ENCODE measurements around the gene NAE1.
A peak's percentile ranks its signal among the peaks of the same experiment; 100 is the strongest.
"Not testable (repeated sequence)": the region's sequence is repeated elsewhere in the genome, so short reads cannot be mapped to it uniquely, and the experiment has no call there.

Gene NAE1

GRCh38 chr16:66830422-66831404, at the start of gene NAE1:
TSS of gene NAE1 (minus strand) at chr16:66830976. CDS start at chr16:66830899, 77 bp downstream.
- DNase-seq = peak; percentile 85

DNA sequence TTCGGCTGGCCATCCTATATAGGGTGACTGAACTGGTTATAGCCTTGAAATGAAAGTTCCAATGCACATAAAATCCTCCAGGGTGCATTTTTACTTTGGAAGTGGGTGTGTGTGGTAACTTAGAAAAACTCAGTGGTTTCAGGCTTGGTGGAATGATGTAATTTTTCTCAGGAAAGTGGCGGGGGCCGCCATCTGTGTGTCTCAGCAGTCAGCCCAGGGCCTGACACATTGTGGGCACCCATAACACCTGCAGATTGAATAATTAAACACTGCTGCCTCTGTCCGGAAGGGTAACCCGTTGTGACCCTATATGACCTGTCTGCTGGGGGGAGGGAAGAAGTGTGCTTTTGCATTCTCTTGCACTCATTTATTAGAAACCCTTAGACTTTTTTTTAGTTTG, 47.3 kb upstream of the NAE1 start:
- no peak for DNase-seq

GRCh38 chr16:66874079-66874775, 43.5 kb upstream of the NAE1 start:
- no peak for DNase-seq

DNA sequence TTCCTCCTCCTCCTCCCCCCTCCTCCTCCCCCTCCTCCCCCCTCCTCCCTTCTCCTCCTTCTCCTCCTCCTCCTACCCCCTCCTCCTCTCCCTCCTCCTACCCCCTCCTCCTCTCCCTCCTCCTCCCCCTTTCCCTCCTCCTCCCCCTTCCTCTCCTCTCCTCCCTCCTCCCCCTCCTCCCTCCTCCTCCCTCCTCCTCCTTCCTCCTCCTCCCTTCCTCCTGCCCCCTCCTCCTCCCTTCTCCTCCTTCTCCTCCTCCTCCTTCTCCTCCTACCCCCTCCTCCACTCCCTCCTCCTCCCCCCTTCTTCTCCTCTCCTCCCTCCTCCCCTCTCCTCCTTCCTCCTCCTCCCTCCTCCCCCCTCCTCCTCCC, 42.9 kb upstream of the NAE1 start:
- DNase-seq = no peak

DNA sequence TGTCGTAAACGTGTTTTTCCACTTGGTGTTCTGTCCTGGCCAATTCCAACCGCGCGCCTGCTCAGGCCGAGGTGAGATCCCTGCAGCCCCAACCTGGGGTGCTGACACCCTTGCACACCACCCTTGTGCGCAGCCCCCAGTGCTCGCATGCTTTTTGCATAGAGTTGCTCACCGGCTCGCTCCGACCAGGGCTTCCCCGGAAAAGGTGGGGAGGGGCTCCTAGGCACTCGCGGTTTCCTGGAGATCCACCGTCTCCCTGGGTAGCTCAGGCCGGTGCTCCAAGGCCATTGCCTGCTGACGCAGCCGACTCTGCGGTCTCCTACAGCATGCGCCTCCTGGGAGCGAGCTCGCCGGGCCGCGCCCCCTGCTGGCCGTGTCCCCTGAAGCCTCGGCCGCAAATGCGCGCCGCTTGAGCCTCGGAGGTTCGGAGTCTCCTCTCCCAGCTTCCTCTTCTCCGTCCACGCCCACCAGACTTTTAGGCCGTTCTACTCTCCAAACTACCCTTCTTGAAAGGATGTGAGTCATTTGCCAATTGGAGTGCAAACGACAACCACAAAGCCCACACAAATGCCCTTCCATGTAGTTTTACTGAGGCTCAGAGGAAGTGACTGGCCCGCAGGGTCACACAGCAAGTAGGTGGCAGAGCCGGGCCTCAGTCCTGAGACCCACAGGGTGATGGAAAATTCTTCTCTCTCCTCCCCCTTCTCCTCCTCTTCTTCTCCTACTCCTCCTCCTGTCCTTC, 42.3 kb upstream of the NAE1 start:
- DNase-seq = peak; percentile 90

DNA sequence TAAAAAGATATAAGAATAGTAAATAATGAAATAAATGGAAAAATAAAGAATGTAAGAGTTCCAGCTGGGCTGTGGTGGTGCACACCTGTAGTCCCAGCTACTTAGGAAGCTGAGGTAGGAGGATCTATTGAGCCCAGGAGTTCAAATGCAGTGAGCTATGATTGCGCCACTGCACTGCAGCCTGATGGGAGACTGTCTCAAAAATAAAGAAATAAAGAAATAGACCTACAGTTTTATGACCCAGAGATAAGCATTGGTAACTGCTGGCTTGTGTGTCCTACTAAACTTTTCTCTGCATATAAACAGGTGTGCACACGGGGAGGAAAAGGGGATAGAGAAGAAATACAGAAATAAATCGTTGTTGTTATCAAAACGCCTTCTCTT, 41.8 kb upstream of the NAE1 start:
- DNase-seq = no peak

GRCh38 chr16:66871840-66872239, 41.1 kb upstream of the NAE1 start:
- DNase-seq = no peak

GRCh38 chr16:66871363-66871762, 40.6 kb upstream of the NAE1 start:
- not testable (repeated sequence) for DNase-seq

GRCh38 chr16:66869424-66869823, 38.6 kb upstream of the NAE1 start:
- no peak for DNase-seq

DNA sequence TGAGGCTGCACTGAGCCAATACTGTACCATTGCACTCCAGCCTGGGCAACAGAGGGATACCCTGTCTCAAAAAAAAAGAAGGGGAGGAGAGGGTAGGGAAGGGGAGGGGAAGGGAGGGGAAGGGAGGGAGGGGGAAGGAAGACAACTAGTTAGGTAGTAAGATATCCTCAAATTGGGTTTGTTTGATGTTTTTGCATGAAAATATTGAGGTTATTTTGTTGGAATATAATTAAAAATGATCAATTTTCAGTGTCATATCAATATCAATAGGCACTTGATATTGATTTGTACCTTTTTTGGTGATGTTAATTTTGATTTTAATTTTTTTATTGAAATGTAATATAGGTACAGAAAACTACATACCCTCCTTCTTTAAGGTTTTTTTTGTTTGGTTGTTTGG, 32.9 kb upstream of the NAE1 start:
- DNase-seq = no peak

- DNase-seq = no peak
These were observed 31.3 kb upstream of the NAE1 start for GRCh38 chr16:66862023-66862520.

DNA sequence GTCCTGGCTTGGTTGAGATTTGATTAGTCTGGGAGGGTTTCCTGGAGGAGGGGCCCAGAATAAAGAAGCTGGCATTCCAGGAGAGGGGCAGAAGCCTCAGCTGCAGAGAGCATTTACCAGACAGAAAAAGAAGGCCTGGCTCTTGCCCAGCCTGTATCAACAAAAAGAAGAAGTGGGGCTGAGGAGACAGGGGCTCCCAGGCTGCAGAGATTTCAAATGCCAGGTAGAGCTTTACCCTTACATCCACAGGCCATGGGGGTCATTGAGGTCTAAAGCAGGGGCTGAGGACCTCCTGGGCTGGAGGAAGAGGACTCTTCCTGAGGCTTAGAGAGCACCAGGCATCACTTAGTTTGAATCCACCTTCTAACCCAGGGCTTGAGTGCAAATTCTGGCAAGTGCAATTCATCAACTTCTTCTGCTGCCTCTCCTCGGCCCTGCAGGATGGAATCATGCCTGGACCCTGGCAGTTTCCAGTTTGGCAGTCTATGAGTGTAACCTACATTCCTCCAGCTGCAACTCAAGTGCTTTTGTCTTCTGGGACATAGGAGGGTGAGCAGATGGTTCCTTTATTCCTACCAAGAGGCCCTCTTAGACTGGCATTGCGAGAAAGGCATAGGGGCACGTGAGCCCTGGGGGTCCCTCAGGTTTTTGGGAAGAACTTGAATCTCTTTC, 28.8 kb upstream of the NAE1 start:
- DNase-seq = no peak

DNA sequence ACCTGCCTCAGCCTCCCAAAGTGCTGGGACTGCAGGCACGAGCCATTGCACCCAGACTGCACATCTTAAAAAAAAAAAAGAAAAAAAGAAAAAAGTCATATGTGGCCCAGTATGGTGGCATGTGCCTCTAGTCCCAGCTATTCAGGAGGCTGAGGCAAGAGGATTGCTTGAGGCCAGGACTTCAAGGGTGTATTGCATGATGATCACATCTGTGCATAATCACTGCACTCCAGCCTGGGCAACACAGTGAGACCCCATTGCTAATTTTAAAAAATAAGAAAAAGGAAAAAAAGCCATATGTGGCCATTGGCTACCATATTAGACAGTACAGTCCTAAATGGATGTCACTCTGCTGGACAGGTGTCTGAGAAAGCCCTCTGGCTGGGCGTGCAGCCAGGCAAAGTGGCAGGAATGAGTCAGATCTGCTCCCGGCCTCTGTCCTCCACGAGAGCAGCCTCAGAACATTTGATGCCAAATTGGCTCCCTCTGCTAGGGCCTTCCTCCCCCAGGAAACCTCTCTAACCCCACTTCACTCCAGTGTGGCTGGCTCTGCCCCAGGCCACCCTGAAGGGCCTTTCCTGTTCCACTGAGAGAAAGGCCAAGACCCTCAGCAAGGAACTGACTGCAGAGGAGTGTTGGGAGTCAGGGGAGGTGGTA, 28.1 kb upstream of the NAE1 start:
- no peak for DNase-seq

DNA sequence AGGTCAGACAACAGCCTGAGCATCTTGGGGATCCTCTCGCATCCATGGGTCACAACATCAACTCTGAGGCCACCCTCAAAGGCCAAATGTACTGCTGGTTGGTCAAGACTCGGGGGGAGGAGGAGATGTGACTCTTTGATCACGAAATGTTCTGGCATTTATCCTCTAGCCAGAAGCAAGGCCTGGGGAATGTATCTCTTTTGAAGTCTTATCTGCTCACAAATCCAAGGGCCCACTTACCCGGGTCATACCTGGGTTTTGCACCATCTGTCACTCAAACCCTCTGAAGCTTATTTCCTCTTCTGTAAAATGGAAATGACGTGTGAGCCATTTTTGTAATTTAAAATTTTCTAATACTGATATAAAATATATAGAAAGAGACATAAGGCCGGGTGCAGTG, 26.7 kb upstream of the NAE1 start:
- no peak for DNase-seq

DNA sequence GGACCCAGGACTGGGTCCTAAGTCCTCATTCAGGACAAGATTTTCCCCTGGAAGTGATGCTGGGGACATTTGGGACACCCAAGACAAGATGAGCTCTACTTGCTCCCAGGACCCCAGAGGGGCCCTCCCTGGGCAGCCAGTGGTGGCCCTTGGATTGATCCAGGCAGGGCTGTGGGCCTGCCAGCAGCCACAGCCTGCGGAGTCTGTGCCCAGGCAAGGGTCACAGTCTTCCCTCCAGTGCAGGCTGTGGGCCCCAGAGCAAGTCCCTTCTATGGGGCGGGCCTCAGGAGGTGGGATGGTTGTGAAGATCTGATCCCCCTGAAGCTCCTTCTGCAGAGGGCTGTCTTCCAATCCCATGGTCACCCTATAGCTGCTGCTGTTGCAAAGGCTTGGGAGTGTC, 26.0 kb upstream of the NAE1 start:
- no peak for DNase-seq

- no peak for DNase-seq
These were observed 25.5 kb upstream of the NAE1 start for GRCh38 chr16:66856184-66856730.

DNA sequence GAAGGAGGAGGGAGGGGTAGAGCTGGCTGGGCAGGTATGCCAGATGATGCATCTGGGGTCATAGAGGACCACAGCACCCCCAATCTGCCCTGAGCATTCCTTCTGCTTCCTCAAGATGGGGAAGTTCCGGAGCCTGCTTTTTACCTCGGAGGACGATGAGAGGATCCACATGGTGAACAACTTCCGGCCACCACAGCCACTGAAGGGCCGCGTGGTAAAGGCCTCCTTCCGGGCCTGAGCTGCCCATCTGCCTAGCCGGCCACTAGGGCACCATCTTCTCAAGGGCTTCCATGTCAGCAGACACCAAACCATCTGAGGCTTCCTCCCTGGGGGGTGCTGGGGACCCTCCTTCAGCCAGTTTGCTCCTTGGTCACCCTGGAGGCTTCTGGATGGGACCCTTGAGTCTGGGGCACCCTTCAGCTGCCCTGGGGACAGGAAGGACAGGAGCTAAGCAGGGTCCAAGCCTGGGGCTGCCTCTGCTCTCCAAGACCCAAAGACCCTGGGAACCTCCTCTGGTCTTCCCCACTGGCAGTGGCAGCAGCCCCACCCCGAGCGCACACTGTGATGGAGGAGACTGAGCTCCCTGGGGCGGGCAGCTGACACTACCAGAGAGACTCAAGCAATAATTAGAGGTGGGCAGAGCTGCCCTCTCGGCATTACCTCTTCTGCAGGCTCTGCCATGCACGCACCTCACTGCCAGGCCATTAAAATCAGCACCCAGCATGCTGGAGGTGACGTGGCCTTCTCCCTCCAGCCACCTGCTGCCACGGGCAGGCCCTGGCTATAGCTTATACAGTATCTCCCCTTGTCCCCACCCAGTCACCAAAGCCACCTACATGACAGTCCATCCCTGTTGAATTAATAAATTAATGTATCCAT, 22.7 kb upstream of the NAE1 start:
- DNase-seq = no peak

DNA sequence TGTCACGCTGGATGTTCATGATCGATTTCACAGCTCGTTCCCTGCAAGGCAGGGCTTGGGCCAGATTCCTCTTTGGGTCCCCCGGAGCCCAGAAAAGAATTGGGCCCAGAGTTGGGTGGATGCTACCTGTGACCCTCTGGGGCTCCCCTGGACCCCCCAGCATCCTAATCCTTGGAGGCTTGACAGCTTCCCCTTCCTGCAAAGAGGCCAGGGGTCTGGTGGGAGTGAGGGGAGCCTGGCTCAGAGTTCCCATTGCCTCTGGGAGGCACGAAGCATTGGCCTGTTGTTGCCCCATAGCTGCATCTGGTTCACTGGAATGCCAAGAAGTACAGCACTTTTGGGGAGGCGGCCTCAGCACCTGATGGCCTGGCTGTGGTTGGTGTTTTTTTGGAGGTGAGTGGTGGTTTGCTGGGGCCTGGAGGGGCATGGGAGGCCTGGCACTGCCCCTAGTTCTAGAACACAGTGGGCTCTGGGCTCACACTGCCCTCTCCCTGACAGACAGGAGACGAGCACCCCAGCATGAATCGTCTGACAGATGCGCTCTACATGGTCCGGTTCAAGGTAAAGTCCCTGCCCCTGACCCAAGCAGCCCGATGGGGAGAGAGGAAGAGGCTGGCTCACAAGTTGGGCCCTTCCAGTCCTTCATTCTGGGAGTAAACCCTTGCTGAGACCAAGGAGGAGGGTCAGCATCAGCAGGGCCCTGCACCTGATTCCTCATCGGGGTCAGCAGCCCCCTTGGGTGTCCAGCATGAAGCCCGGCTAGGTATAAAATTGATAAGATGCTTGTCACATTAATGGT, 20.6 kb upstream of the NAE1 start:
- no peak for DNase-seq

DNA sequence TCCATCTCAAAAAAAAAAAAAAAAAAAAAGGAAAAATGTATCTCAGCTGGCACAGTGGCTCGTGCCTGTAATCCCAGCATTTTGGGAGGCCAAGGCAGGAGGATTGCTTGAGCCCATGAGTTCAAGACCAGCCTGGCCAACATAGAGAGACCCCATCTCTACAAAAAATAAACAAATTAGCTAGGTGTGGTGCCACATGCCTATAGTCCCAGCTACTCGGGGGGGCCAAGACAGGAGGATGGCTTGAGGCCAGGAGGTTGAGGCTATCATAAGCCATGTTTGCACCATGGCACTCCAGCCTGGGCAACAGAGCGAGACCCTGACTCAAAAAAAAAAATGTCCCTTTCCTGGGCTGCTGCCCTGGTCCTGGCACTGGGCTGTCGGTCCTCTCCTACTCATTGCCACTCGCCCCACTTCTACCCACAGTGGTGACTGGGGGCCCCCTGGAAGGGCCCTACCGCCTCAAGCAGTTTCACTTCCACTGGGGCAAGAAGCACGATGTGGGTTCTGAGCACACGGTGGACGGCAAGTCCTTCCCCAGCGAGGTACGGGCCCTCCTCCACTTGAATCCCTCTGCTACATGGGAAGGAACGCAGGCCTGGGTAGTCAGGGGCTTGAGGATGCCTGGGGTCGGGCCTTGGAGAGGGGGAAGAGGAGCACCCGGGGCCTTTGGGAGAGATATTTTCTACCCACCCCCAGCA, 19.5 kb upstream of the NAE1 start:
- no peak for DNase-seq

All from activated gamma-delta T cell treated with Interleukin-2 at 50 U/mL for 16 hours (primary cell).